Omental fat pad (tissue), 4 donors: ENCODE results near the gene ORMDL2. TPM values are rescaled to one million over a fixed set of nuclear protein-coding genes. Genes with fewer than 3 reads are reported as not detected.
"Not testable (repeated sequence)": the region's sequence is repeated elsewhere in the genome, so short reads cannot be mapped to it uniquely, and the experiment has no call there.

Experiments
- ATAC-seq: fragments of 150-250 bp; one replicate; pipeline ENCODE4 v1.9.1; 2016; ENCODE audit warnings: mild to moderate bottlenecking, moderate library complexity; ENCODE audit not compliant: low FRiP score
- DNase-seq: peaks from one replicate; pipeline ENCODE4 v3.0.0-alpha.2; 2019; ENCODE audit warnings: low spot score
- CTCF ChIP-seq, 3 donors: fragments of 450-650 bp; IDR thresholded peaks; one replicate each; pipeline ENCODE4 v1.5.1; 2016 to 2017; ENCODE audit warnings: antibody characterized with exemption in 3 of 3, mild to moderate bottlenecking in 3 of 3, moderate library complexity in 2 of 3
- total RNA-seq, 4 donors: library from RNA; depleted of rRNA; stranded (reverse); fragments of >200 nt; gene quantifications; one replicate each; pipeline ENCODE4 v1.1.0, GENCODE V29; 2016

Gene ORMDL2
- total RNA-seq, 4 donors from 2014 or later, result 24.6 to 34.2 (median 28.6) TPM

DNA sequence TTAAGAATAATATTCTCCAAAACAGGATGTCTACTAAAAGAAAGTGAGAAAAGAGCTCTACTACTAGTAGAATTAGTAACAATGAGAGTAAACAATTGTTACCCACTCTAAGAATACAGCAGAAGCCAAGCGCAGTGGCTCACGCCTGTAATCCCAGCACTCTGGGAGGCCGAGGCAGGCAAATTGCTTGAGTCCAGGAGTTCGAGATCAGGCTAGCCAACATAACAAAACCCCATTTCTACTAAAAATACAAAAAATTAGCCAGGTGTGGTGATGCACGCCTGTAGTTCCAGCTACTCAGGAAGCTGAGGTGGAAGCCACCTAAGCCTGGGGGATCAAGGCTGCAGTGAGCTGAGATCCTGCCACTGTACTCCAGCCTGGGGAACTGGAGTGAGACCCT lies 6.9 kb downstream of the ORMDL2 start:
- DNase-seq (no peak), ATAC-seq (no peak)
- no peak for TF ChIP-seq CTCF (IDR thresholded peaks at IDR 0.05)

- ATAC-seq, result no peak
- no peak for DNase-seq
- TF ChIP-seq CTCF (IDR thresholded peaks at IDR 0.05), result no peak
These were observed 10.0 kb downstream of the ORMDL2 start for GRCh38 chr12:55827806-55828205.

GRCh38 chr12:55828357-55828756 lies 10.5 kb downstream of the ORMDL2 start:
- no peak for TF ChIP-seq CTCF (IDR thresholded peaks at IDR 0.05)
- DNase-seq (no peak), ATAC-seq (no peak)

DNA sequence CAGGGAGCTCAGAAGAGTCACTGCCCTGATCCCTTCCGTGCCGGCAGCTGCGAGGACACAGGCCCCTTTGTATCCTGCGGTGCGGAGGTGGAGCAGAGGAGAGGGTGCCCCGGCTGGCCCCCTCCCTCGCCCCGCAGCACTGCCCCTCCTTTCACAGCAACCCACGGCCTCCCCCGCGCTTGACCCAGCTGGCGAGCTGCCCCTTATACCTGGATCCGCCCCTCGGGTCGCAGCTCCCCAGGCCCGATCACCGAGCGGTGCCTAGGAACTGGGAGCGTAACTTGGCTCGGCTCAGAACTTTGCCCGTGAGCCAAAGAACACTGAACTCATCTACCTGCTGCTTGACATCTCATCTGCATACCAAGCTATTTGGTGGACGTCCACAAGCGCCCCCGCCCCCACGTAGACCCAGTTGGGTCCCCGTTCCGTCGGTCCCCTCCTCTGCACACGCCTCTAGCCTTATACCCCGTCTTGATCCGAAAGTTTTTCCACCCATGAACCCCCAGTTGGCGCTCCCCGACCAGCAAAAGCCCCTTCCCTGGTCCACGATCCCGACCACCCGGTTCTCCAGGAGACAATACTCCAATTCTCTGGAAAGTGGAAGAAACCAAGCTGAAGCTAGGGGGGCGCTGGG lies 12.2 kb downstream of the ORMDL2 start:
- TF ChIP-seq CTCF (IDR thresholded peaks at IDR 0.05), result no peak
- ATAC-seq (peak; percentile 26), DNase-seq (no peak)

- ATAC-seq, result peak; percentile 34
- DNase-seq, result no peak
- TF ChIP-seq CTCF (IDR thresholded peaks at IDR 0.05), result no peak
These were observed 13.0 kb downstream of the ORMDL2 start for GRCh38 chr12:55830601-55831446.

DNA sequence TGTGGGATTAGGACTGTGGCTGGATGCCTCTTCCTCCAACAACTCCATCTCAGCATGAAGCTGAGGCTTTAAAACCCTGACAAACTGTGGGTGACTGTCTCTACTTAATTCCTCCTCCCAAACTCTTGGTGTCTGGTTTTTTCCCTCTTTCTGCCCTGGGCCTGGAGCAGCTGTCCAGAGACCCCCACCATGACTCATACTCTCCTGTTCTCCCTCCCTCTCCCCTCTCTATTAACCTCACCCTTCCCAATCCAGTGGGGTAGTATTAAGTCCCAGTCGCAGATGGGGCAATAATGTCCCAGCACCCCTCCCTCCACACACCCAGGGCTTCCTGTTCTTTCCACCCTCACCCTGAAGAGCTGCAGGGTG lies 13.6 kb downstream of the ORMDL2 start:
- DNase-seq (no peak), ATAC-seq (peak; percentile 16)
- no peak for TF ChIP-seq CTCF (IDR thresholded peaks at IDR 0.05)

DNA sequence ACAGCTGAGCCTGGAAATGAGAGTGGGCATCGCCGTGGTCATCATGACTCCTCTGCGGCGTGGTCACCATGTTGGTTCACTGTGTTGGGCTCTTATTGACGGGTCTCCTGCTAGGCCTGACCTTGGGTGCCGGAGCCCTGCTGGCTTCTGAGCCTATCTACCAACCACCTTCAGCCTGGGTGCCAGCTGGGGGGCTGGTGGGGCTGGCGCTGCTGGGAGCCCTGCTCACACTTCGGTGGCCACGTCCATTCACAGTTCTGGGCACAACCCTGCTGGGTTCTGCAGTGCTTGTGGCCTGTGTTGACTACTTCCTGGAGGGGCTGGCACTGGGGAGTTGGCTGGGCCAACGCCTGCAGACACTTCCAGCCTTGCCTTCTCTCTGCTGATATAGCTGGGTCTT lies 15.2 kb downstream of the ORMDL2 start:
- no peak for TF ChIP-seq CTCF (IDR thresholded peaks at IDR 0.05)
- DNase-seq (no peak), ATAC-seq (no peak)

GRCh38 chr12:55834400-55834799 lies 16.6 kb downstream of the ORMDL2 start:
- not testable (repeated sequence) for DNase-seq, ATAC-seq
